HG02885 (cell line): ENCODE measurements around the gene DCUN1D1.

Experiments used
- ATAC-seq: cut with Tn5 transposase; IDR thresholded peaks from one replicate; pipeline ENCODE4 v1.9.1; 2021; ENCODE audit warnings: mild to moderate bottlenecking; ENCODE audit not compliant: unreplicated experiment, poor library complexity

DCUN1D1 gene

GRCh38 chr3:182904164-182904563 lies 76.2 kb downstream of the DCUN1D1 start:
- no peak for ATAC-seq

- no peak for ATAC-seq
Measured at GRCh38 chr3:182902236-182902635, 78.1 kb downstream of the DCUN1D1 start.

- ATAC-seq = no peak
Measured at GRCh38 chr3:182896553-182896952, 83.8 kb downstream of the DCUN1D1 start.

GRCh38 chr3:182895513-182896112 lies 84.7 kb downstream of the DCUN1D1 start:
- no peak for ATAC-seq

- no peak for ATAC-seq
Measured at GRCh38 chr3:182892226-182892625, 88.1 kb downstream of the DCUN1D1 start.

- no peak for ATAC-seq
Measured at GRCh38 chr3:182891364-182891763, 89.0 kb downstream of the DCUN1D1 start.

GRCh38 chr3:182889948-182890629 lies 90.2 kb downstream of the DCUN1D1 start:
- no peak for ATAC-seq
